ENCODE data around the gene VAC14.

VAC14 gene

GRCh38 chr16:70706948-70707465, 94.0 kb downstream of the VAC14 start:
- no peak for DNase-seq (ENCODE audit: low read depth)

GRCh38 chr16:70705056-70705455, 95.9 kb downstream of the VAC14 start:
- no peak for DNase-seq (ENCODE audit: low read depth)

GRCh38 chr16:70704586-70704985, 96.4 kb downstream of the VAC14 start:
- no peak for DNase-seq (ENCODE audit: low read depth)

- no peak for DNase-seq (ENCODE audit: low read depth)
These were observed 97.0 kb downstream of the VAC14 start for GRCh38 chr16:70703835-70704381.

GRCh38 chr16:70703041-70703834, 97.7 kb downstream of the VAC14 start:
- DNase-seq (ENCODE audit: low read depth) = no peak

- DNase-seq (ENCODE audit: low read depth) = no peak
These were observed 98.3 kb downstream of the VAC14 start for GRCh38 chr16:70702624-70703023.

- no peak for DNase-seq (ENCODE audit: low read depth)
These were observed 99.0 kb downstream of the VAC14 start for GRCh38 chr16:70701998-70702397.

- no peak for DNase-seq (ENCODE audit: low read depth)
These were observed 99.4 kb downstream of the VAC14 start for GRCh38 chr16:70701596-70701995.

GRCh38 chr16:70701036-70701435, 99.9 kb downstream of the VAC14 start:
- DNase-seq (ENCODE audit: low read depth) = no peak

GRCh38 chr16:70700101-70701020, 100.6 kb downstream of the VAC14 start:
- DNase-seq (ENCODE audit: low read depth) = no peak

- no peak for DNase-seq (ENCODE audit: low read depth)
These were observed 101.3 kb downstream of the VAC14 start for GRCh38 chr16:70699696-70700095.

GRCh38 chr16:70698901-70699300, 102.1 kb downstream of the VAC14 start:
- DNase-seq (ENCODE audit: low read depth) = no peak

- no peak for DNase-seq (ENCODE audit: low read depth)
These were observed 103.3 kb downstream of the VAC14 start for GRCh38 chr16:70697594-70698170.

GRCh38 chr16:70696952-70697593, 103.9 kb downstream of the VAC14 start:
- DNase-seq (ENCODE audit: low read depth) = no peak

- DNase-seq (ENCODE audit: low read depth) = no peak
These were observed 104.6 kb downstream of the VAC14 start for GRCh38 chr16:70696355-70696754.

GRCh38 chr16:70695331-70696070, 105.5 kb downstream of the VAC14 start:
- no peak for DNase-seq (ENCODE audit: low read depth)

- DNase-seq (ENCODE audit: low read depth) = no peak
These were observed 106.1 kb downstream of the VAC14 start for GRCh38 chr16:70694868-70695218.

- DNase-seq (ENCODE audit: low read depth) = no peak
These were observed 106.7 kb downstream of the VAC14 start for GRCh38 chr16:70694088-70694867.

- DNase-seq (ENCODE audit: low read depth) = no peak
These were observed 107.9 kb downstream of the VAC14 start for GRCh38 chr16:70692873-70693671.

Measured in stimulated activated CD4-positive, alpha-beta T cell treated with anti-CD3 and anti-CD28 coated beads, Interleukin-2, amount 100 ng/mL, for 4 hours (primary cell).